ENCODE results near the gene TRPC4.

TRPC4 gene

GRCh38 chr13:37741536-37741935 lies 128.0 kb downstream of the TRPC4 start:
- H3K9me3 ChIP-seq, result no peaks in the 10 kb centered on the region
- no peaks in the 10 kb centered on the region for H3K4me1 ChIP-seq
- in situ Hi-C loops (cut with MboI; ENCODE audit: low sequenced_read_pairs), result no loop called here
- no peaks in the 10 kb centered on the region; the same call in 1 of the 2 replicates for H3K27me3 ChIP-seq (ENCODE audit: low read depth)
- no peak for DNase-seq (ENCODE audit: low spot score in 2 of 2)
- H3K36me3 ChIP-seq (replicated peaks), result no peaks in the 10 kb centered on the region
- H3K4me3 ChIP-seq, result no peak overlapping the region

- H3K4me3 ChIP-seq, result no peak overlapping the region
- no peak for DNase-seq (ENCODE audit: low spot score in 2 of 2)
- no peaks in the 10 kb centered on the region for H3K9me3 ChIP-seq
- H3K36me3 ChIP-seq (replicated peaks), result no peaks in the 10 kb centered on the region
- no peaks in the 10 kb centered on the region for H3K4me1 ChIP-seq
- H3K27me3 ChIP-seq (ENCODE audit: low read depth), result no peaks in the 10 kb centered on the region; the same call in 1 of the 2 replicates
- in situ Hi-C loops (cut with MboI; ENCODE audit: low sequenced_read_pairs), result no loop called here
These were observed 133.5 kb downstream of the TRPC4 start for GRCh38 chr13:37736045-37736444.

GRCh38 chr13:37735293-37735692 lies 134.3 kb downstream of the TRPC4 start:
- in situ Hi-C loops (cut with MboI; ENCODE audit: low sequenced_read_pairs), result no loop called here
- Histone ChIP-seq H3K9me3 (no peaks in the 10 kb centered on the region), H3K4me1 (no peaks in the 10 kb centered on the region), H3K4me3 (no peak overlapping the region), H3K36me3 (replicated peaks) (no peaks in the 10 kb centered on the region), H3K27me3 (ENCODE audit: low read depth) (no peaks in the 10 kb centered on the region; the same call in 1 of the 2 replicates)
- DNase-seq (ENCODE audit: low spot score in 2 of 2), result no peak

- DNase-seq (ENCODE audit: low spot score in 2 of 2), result no peak
- H3K27me3 ChIP-seq (ENCODE audit: low read depth), result no peaks in the 10 kb centered on the region
- no peaks in the 10 kb centered on the region for H3K4me1 ChIP-seq
- H3K4me3 ChIP-seq, result no peak overlapping the region
- H3K9me3 ChIP-seq, result no peaks in the 10 kb centered on the region
- no peaks in the 10 kb centered on the region for H3K36me3 ChIP-seq (replicated peaks)
- in situ Hi-C loops (cut with MboI; ENCODE audit: low sequenced_read_pairs), result no loop called here
These were observed 139.7 kb downstream of the TRPC4 start for GRCh38 chr13:37729876-37730275.

- Histone ChIP-seq H3K4me3 (no peak overlapping the region), H3K36me3 (replicated peaks) (no peaks in the 10 kb centered on the region), H3K27me3 (ENCODE audit: low read depth) (no peaks in the 10 kb centered on the region), H3K9me3 (no peaks in the 10 kb centered on the region), H3K4me1 (no peaks in the 10 kb centered on the region; the same call in 1 of the 2 replicates)
- in situ Hi-C loops (cut with MboI; ENCODE audit: low sequenced_read_pairs), result no loop called here
- DNase-seq (ENCODE audit: low spot score in 2 of 2), result no peak
These were observed 153.0 kb downstream of the TRPC4 start for GRCh38 chr13:37716420-37717195.

GRCh38 chr13:37715606-37716015 lies 154.0 kb downstream of the TRPC4 start:
- no peak overlapping the region for H3K4me3 ChIP-seq
- no peak for DNase-seq (ENCODE audit: low spot score in 2 of 2)
- H3K27me3 ChIP-seq (ENCODE audit: low read depth), result no peaks in the 10 kb centered on the region
- in situ Hi-C loops (cut with MboI; ENCODE audit: low sequenced_read_pairs), result no loop called here
- H3K9me3 ChIP-seq, result no peaks in the 10 kb centered on the region
- no peaks in the 10 kb centered on the region for H3K36me3 ChIP-seq (replicated peaks)
- no peaks in the 10 kb centered on the region for H3K4me1 ChIP-seq

- in situ Hi-C loops (cut with MboI; ENCODE audit: low sequenced_read_pairs), result no loop called here
- H3K4me3 ChIP-seq, result no peak overlapping the region
- H3K27me3 ChIP-seq (ENCODE audit: low read depth), result no peaks in the 10 kb centered on the region
- no peaks in the 10 kb centered on the region for H3K36me3 ChIP-seq (replicated peaks)
- no peaks in the 10 kb centered on the region for H3K4me1 ChIP-seq
- DNase-seq (ENCODE audit: low spot score in 2 of 2), result no peak
- H3K9me3 ChIP-seq, result no peaks in the 10 kb centered on the region
These were observed 160.3 kb downstream of the TRPC4 start for GRCh38 chr13:37709318-37709717.

- no peaks in the 10 kb centered on the region for H3K4me1 ChIP-seq
- in situ Hi-C loops (cut with MboI; ENCODE audit: low sequenced_read_pairs), result no loop called here
- H3K9me3 ChIP-seq, result no peaks in the 10 kb centered on the region
- no peaks in the 10 kb centered on the region for H3K36me3 ChIP-seq (replicated peaks)
- H3K4me3 ChIP-seq, result no peak overlapping the region
- no peak for DNase-seq (ENCODE audit: low spot score in 2 of 2)
- H3K27me3 ChIP-seq (ENCODE audit: low read depth), result no peaks in the 10 kb centered on the region
These were observed 161.7 kb downstream of the TRPC4 start for GRCh38 chr13:37707739-37708500.

- Histone ChIP-seq H3K4me1 (no peaks in the 10 kb centered on the region), H3K27me3 (ENCODE audit: low read depth) (no peaks in the 10 kb centered on the region), H3K36me3 (replicated peaks) (no peaks in the 10 kb centered on the region), H3K9me3 (no peaks in the 10 kb centered on the region), H3K4me3 (no peak overlapping the region)
- DNase-seq (ENCODE audit: low spot score in 2 of 2), result no peak
- in situ Hi-C loops (cut with MboI; ENCODE audit: low sequenced_read_pairs), result no loop called here
These were observed 163.5 kb downstream of the TRPC4 start for GRCh38 chr13:37706041-37706440.

GRCh38 chr13:37701972-37702371 lies 167.6 kb downstream of the TRPC4 start:
- no peak for DNase-seq (ENCODE audit: low spot score in 2 of 2)
- in situ Hi-C loops (cut with MboI; ENCODE audit: low sequenced_read_pairs), result no loop called here
- no peaks in the 10 kb centered on the region for H3K27me3 ChIP-seq (ENCODE audit: low read depth)

GRCh38 chr13:37701306-37701705 lies 168.3 kb downstream of the TRPC4 start:
- Histone ChIP-seq H3K36me3 (replicated peaks) (no peaks in the 10 kb centered on the region), H3K27me3 (ENCODE audit: low read depth) (no peaks in the 10 kb centered on the region), H3K9me3 (no peaks in the 10 kb centered on the region), H3K4me1 (no peaks in the 10 kb centered on the region), H3K4me3 (no peak overlapping the region)
- in situ Hi-C loops (cut with MboI; ENCODE audit: low sequenced_read_pairs), result no loop called here
- no peak for DNase-seq (ENCODE audit: low spot score in 2 of 2)

More at GRCh38 chr13:37701972-37702371, 167.6 kb downstream of the TRPC4 start:
- Histone ChIP-seq H3K4me1 (no peaks in the 10 kb centered on the region), H3K9me3 (no peaks in the 10 kb centered on the region), H3K36me3 (replicated peaks) (no peaks in the 10 kb centered on the region), H3K4me3 (no peak overlapping the region)

GRCh38 chr13:37700887-37701286 lies 168.7 kb downstream of the TRPC4 start:
- Histone ChIP-seq H3K4me3 (no peak overlapping the region), H3K9me3 (no peaks in the 10 kb centered on the region), H3K4me1 (no peaks in the 10 kb centered on the region), H3K27me3 (ENCODE audit: low read depth) (no peaks in the 10 kb centered on the region), H3K36me3 (replicated peaks) (no peaks in the 10 kb centered on the region)
- in situ Hi-C loops (cut with MboI; ENCODE audit: low sequenced_read_pairs), result no loop called here
- no peak for DNase-seq (ENCODE audit: low spot score in 2 of 2)

GRCh38 chr13:37695200-37695599 lies 174.4 kb downstream of the TRPC4 start:
- in situ Hi-C loops (cut with MboI; ENCODE audit: low sequenced_read_pairs), result no loop called here
- Histone ChIP-seq H3K4me3 (no peak overlapping the region), H3K9me3 (no peaks in the 10 kb centered on the region), H3K27me3 (ENCODE audit: low read depth) (no peaks in the 10 kb centered on the region), H3K4me1 (no peaks in the 10 kb centered on the region), H3K36me3 (replicated peaks) (no peaks in the 10 kb centered on the region)
- no peak for DNase-seq (ENCODE audit: low spot score in 2 of 2)

GRCh38 chr13:37690361-37690760 lies 179.2 kb downstream of the TRPC4 start:
- Histone ChIP-seq H3K27me3 (ENCODE audit: low read depth) (no peaks in the 10 kb centered on the region), H3K36me3 (replicated peaks) (no peaks in the 10 kb centered on the region), H3K4me3 (no peak overlapping the region), H3K9me3 (no peaks in the 10 kb centered on the region), H3K4me1 (no peaks in the 10 kb centered on the region)
- in situ Hi-C loops (cut with MboI; ENCODE audit: low sequenced_read_pairs), result no loop called here
- DNase-seq (ENCODE audit: low spot score in 2 of 2), result no peak
